Panc1 (cell line): Measurements from ENCODE around the gene RNF182. TPM values are rescaled to one million over a fixed set of nuclear protein-coding genes. Genes with fewer than 3 reads are reported as not detected.

Experiments
- ATAC-seq: fragments of 200-7000 bp; cut with Tn5 transposase; 2 replicates; pipeline ENCODE4 v1.9.1; 2020; ENCODE audit warnings: mild to moderate bottlenecking, moderate library complexity
- BruUV-seq: library from RNA; stranded (reverse); fragments of 400-500 nt; replicated peaks from 2 replicates; lab custom pipeline; 2021; lab: Mats Ljungman, UMichigan
- CTCF ChIA-PET: fragments of 300-600 bp; sonication (Branson Sonifier 250); formaldehyde crosslinking; loops from one replicate; lab custom pipeline; 2022; ENCODE audit warnings: antibody characterized with exemption; lab: Charles Lee
- POLR2A ChIA-PET: fragments of 300-600 bp; sonication (Branson Sonifier 250); formaldehyde crosslinking; loops from one replicate; lab custom pipeline; 2022; ENCODE audit warnings: antibody characterized with exemption; lab: Charles Lee
- DNase-seq: peaks from one replicate; pipeline ENCODE4 v3.0.0-alpha.2; 2010; ENCODE audit warnings: low read depth, low spot score
- H3K27ac ChIP-seq: 2 replicates; pipeline ENCODE4 v1.5.1; 2011; ENCODE audit warnings: mild to moderate bottlenecking, low read length, inconsistent platforms
- H3K27me3 ChIP-seq: fragments of 200-500 bp; sonication (Bioruptor generic); 2 replicates; pipeline ENCODE4 v1.6.0; 2014; ENCODE audit warnings: low read length, inconsistent platforms; ENCODE audit not compliant: control insufficient read depth, insufficient read depth
- H3K36me3 ChIP-seq: fragments of 200-500 bp; sonication (Bioruptor generic); 2 replicates; pipeline ENCODE4 v1.5.1; 2014; ENCODE audit warnings: inconsistent platforms, mild to moderate bottlenecking, low read length, moderate library complexity; ENCODE audit not compliant: control insufficient read depth, insufficient read depth
- H3K4me1 ChIP-seq: 2 replicates; pipeline ENCODE4 v1.5.1; 2011; ENCODE audit warnings: inconsistent platforms, mild to moderate bottlenecking, low read length, moderate library complexity; ENCODE audit not compliant: control insufficient read depth, insufficient read depth
- H3K4me3 ChIP-seq, 2 experiments: 2 replicates each; pipeline ENCODE4 v1.5.1; 2011 to 2012; ENCODE audit warnings: low read depth in 2 of 2, low read length in 2 of 2, mild to moderate bottlenecking in 2 of 2, inconsistent platforms in 1 of 2, moderate library complexity in 1 of 2
- H3K9me3 ChIP-seq: fragments of 200-500 bp; sonication (Bioruptor generic); 2 replicates; pipeline ENCODE4 v1.5.1; 2014; ENCODE audit warnings: low read depth, mild to moderate bottlenecking, inconsistent platforms, low read length, moderate library complexity; ENCODE audit not compliant: control insufficient read depth, insufficient read depth
- POLR2AphosphoS5 ChIP-seq: IDR thresholded peaks from 2 replicates; pipeline ENCODE4 v1.6.1; 2012; ENCODE audit warnings: mild to moderate bottlenecking, low read depth, low read length, moderate library complexity
- REST ChIP-seq, 2 experiments: IDR thresholded peaks; 2 replicates each; pipeline ENCODE4 v1.6.1; 2011 to 2012; ENCODE audit warnings: low read depth in 2 of 2, control low read depth in 1 of 2, low read length in 1 of 2, mild to moderate bottlenecking in 1 of 2, moderate library complexity in 1 of 2; ENCODE audit not compliant: insufficient read depth in 1 of 2
- SIN3A ChIP-seq: IDR thresholded peaks from 2 replicates; pipeline ENCODE4 v1.6.1; 2012; ENCODE audit warnings: low read depth, mild to moderate bottlenecking, low read length, moderate library complexity, borderline replicate concordance; ENCODE audit not compliant: insufficient read depth
- TCF7L2 ChIP-seq: IDR thresholded peaks from 2 replicates; pipeline ENCODE4 v1.6.1; 2011; ENCODE audit warnings: mild to moderate bottlenecking, low read depth, low read length, inconsistent platforms
- in situ Hi-C: cut with HindIII; loops from 2 replicates; pipeline ENCODE4 v1.10.0; 2016; ENCODE audit warnings: low sequenced_read_pairs, low pct_unique_long_range_greater_than_20kb
- intact Hi-C: fragments of 100-400 bp; cut with micrococcal nuclease; formaldehyde crosslinking; loops from one replicate; pipeline ENCODE4 v1.10.0; 2022; ENCODE audit not compliant: unreplicated experiment
- total RNA-seq: library from RNA; stranded (reverse); gene quantifications from one replicate; pipeline ENCODE4 v1.2.1, GENCODE V29; 2021; ENCODE audit not compliant: unreplicated experiment
- TF ChIP-seq, protein P1 (sequence below): fragments of 450-650 bp; IDR thresholded peaks from 2 replicates; pipeline ENCODE4 v1.5.1; 2017; ENCODE audit warnings: mild to moderate bottlenecking

Gene RNF182
- total RNA-seq, 1 experiment from 2014 or later = 22.2 TPM

DNA sequence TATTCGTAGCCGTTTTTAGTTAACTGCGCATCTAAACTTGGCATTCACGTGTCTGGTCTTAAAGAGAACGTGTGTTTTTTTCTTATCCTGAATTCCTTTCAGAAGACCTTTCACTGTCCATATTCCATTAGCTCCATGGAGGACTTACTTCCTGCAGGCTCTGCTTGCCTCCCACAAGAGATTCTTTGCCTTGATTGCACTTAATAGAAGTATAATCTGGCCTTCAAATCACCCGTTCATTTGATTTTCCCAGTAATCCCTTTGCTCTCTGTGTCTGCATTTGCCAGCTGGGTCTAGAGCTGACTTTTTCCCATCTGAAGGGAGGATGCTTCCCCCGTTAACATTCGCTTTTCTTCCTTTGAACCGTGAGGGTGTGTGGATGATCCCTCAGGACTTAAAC is 79.5 kb downstream of the RNF182 start:
- in situ Hi-C loops (no loop called here), intact Hi-C loops (no loop called here)
- Histone ChIP-seq H3K27me3 (no peaks in the 10 kb centered on the region), H3K9me3 (peaks cover 7% of the 10 kb centered on the region; the same call in 1 of the 2 replicates), H3K4me1 (peaks cover 17% of the 10 kb centered on the region), H3K4me3 (no peak overlapping the region), H3K36me3 (no peaks in the 10 kb centered on the region), H3K27ac (no peak overlapping the region)
- no TSS peak for BruUV-seq
- POLR2A ChIA-PET = no interaction called here
- TF ChIP-seq POLR2AphosphoS5 = no peak
- TF ChIP-seq, protein P1, sequence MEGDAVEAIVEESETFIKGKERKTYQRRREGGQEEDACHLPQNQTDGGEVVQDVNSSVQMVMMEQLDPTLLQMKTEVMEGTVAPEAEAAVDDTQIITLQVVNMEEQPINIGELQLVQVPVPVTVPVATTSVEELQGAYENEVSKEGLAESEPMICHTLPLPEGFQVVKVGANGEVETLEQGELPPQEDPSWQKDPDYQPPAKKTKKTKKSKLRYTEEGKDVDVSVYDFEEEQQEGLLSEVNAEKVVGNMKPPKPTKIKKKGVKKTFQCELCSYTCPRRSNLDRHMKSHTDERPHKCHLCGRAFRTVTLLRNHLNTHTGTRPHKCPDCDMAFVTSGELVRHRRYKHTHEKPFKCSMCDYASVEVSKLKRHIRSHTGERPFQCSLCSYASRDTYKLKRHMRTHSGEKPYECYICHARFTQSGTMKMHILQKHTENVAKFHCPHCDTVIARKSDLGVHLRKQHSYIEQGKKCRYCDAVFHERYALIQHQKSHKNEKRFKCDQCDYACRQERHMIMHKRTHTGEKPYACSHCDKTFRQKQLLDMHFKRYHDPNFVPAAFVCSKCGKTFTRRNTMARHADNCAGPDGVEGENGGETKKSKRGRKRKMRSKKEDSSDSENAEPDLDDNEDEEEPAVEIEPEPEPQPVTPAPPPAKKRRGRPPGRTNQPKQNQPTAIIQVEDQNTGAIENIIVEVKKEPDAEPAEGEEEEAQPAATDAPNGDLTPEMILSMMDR = no peak
- TF ChIP-seq SIN3A = no peak
- TF ChIP-seq TCF7L2 = no peak
- no peak for TF ChIP-seq REST (IDR thresholded peaks at IDR 0.05; ENCODE audit: insufficient read depth in 1 of 2, low read depth in 2 of 2, low read length in 1 of 2)
- no peak for DNase-seq
- CTCF ChIA-PET = no interaction called here
- ATAC-seq = no peak

GRCh38 chr6:14008809-14009208 is 84.1 kb downstream of the RNF182 start:
- TF ChIP-seq TCF7L2 (no peak), SIN3A (no peak), POLR2AphosphoS5 (no peak), REST (IDR thresholded peaks at IDR 0.05; ENCODE audit: insufficient read depth in 1 of 2, low read depth in 2 of 2, low read length in 1 of 2) (no peak)
- TF ChIP-seq, protein P1 = no peak
- ChIA-PET CTCF (no interaction called here), POLR2A (no interaction called here)
- Histone ChIP-seq H3K9me3 (peaks cover 6% of the 10 kb centered on the region; the same call in 1 of the 2 replicates), H3K27ac (no peak overlapping the region), H3K4me1 (no peaks in the 10 kb centered on the region), H3K4me3 (no peak overlapping the region), H3K27me3 (no peaks in the 10 kb centered on the region), H3K36me3 (no peaks in the 10 kb centered on the region)
- DNase-seq (no peak), ATAC-seq (no peak)
- intact Hi-C loops (no loop called here), in situ Hi-C loops (no loop called here)
- BruUV-seq = no TSS peak
